GM23248 (cell line): Measurements from ENCODE around the gene CHRNB1.

Experiments
- EZH2 ChIP-seq: fragments of 200-600 bp; sonication (generic); IDR thresholded peaks from 2 replicates; pipeline ENCODE4 v1.6.1; 2018; ENCODE audit warnings: antibody characterized with exemption, mild to moderate bottlenecking; ENCODE audit not compliant: insufficient read depth, poor library complexity, severe bottlenecking
- EZH2phosphoT487 ChIP-seq: fragments of 200-600 bp; sonication (generic); IDR thresholded peaks from 2 replicates; pipeline ENCODE4 v1.6.1; 2018; ENCODE audit warnings: antibody characterized with exemption, moderate library complexity, mild to moderate bottlenecking, low read depth; ENCODE audit not compliant: insufficient read depth

- TF ChIP-seq EZH2phosphoT487 (0 out of 2 replicates have a peak, but pooled peaks have one; percentile 72), EZH2 (peak; percentile 86)
Measured at GRCh38 chr17:7439462-7440112, 5.3 kb upstream of the CHRNB1 start, which contains the start of gene FGF11.
